GM23338 (cell line): ENCODE data around the gene GTPBP10.

Experiments used
- EZH2 ChIP-seq: fragments of 200-600 bp; sonication (generic); IDR thresholded peaks from one replicate; pipeline ENCODE4 v1.8.0; 2017; ENCODE audit warnings: antibody characterized with exemption, mild to moderate bottlenecking, low read depth; ENCODE audit not compliant: unreplicated experiment
- TF ChIP-seq, protein P1 (sequence below), 2 experiments: fragments of 200-600 bp in 1 of 2; sonication (generic) in 1 of 2; conservative IDR thresholded peaks; 2 replicates each; pipeline versions ENCODE4 v1.5.1 to v1.6.1; 2016 to 2017; ENCODE audit warnings: antibody characterized with exemption in 2 of 2, low read depth in 2 of 2, mild to moderate bottlenecking in 2 of 2, moderate library complexity in 1 of 2

DNA sequence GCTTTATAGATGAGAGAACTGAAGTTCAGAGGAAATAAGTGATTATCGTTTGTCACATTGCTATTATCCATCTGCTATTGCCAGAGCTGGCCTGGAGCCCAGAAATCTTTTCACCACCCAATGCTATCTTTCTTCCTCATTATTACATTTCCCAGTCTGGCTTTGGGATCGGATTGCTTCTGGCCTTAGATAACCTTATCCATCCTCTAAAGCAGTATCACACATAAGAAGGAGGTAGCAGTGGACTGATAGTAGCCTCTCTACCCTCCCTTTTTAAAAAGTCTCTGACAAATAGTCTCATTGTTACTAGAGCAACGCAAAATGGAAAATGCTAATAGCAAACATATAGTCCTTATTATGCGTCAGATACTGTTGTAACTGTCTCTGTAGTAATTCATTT, 55.5 kb downstream of the GTPBP10 start:
- TF ChIP-seq EZH2: no peak
- TF ChIP-seq, protein P1, sequence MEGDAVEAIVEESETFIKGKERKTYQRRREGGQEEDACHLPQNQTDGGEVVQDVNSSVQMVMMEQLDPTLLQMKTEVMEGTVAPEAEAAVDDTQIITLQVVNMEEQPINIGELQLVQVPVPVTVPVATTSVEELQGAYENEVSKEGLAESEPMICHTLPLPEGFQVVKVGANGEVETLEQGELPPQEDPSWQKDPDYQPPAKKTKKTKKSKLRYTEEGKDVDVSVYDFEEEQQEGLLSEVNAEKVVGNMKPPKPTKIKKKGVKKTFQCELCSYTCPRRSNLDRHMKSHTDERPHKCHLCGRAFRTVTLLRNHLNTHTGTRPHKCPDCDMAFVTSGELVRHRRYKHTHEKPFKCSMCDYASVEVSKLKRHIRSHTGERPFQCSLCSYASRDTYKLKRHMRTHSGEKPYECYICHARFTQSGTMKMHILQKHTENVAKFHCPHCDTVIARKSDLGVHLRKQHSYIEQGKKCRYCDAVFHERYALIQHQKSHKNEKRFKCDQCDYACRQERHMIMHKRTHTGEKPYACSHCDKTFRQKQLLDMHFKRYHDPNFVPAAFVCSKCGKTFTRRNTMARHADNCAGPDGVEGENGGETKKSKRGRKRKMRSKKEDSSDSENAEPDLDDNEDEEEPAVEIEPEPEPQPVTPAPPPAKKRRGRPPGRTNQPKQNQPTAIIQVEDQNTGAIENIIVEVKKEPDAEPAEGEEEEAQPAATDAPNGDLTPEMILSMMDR (conservative IDR thresholded peaks at IDR 0.05; ENCODE audit: low read depth in 2 of 2): no peak
